Measurements from ENCODE around the gene RSRP1. TPM values are rescaled to one million over a fixed set of nuclear protein-coding genes. Genes with fewer than 3 reads are reported as not detected.

RSRP1 gene
- total RNA-seq, 1 experiment from 2014 or later, result 82.9 TPM

DNA sequence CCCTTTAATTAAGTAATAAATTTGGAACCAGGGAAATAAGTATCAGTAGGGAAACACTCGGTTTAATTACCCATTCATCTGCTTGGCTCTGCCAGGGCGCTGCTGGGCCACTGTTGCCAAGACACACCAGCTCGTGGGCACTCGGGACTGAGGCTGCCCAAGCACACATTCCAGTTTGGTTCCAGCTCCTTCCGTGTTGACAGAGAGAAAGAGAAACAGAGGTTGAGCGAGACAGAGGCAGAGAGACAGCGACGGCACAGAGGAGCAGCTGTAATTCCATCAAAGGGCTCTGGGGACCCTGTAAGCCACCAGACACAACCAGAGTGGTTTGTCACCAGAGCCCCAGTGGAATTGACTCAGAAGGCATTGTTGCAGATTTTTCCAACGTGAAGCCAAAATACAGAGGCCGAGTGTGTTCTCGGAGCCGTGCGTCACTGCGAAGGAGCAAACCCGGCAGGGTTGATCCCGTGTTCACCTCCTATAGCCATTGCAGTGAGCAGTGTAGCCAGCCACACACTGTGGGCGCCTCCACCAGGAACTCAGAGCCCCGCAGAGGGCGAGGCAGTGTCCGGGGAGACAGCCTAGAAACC lies 48.5 kb downstream of the RSRP1 start:
- CTCF ChIA-PET, result no interaction called here

DNA sequence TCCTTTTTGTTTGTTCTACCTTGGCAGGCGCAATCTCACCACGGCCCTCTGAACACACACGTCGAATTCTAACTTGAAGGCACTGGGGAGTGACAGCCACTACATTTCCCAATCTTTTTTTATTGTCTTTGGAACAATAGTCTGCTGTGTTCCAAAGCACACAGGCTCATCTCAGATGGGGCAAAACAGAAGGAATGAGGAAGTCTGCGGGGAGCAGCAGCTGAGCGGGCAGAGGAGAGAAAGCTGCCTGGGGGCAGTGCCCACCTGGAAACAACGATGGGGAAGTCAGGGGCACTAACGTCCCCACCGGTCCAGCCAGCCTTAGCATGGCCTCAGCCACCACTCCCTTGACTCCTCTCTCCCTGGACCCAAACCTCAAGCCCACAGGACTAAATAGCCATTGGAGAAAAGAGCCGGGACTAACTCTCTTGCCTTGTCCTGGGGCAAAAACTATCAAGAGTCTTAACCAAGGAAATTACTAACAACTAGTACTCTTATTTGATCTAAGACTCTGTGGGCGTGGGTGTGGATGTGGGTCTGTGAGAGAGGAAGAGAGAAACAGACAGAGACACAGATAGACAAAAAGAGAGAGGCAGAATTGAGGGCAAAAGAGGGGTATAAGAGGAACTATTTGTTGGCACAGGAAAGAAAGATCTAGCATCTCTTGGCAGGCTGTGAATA lies 49.1 kb downstream of the RSRP1 start:
- no TSS peak for BruUV-seq (replicated peaks)
- Histone ChIP-seq H3K27ac (ENCODE audit: low read depth, low read length) (no peak overlapping the region), H4K20me1 (ENCODE audit: insufficient read depth) (no peaks in the 10 kb centered on the region), H3K4me2 (ENCODE audit: low read length) (no peak overlapping the region), H3K9me2 (ENCODE audit: insufficient read depth) (no peaks in the 10 kb centered on the region), H2AFZ (ENCODE audit: low read depth, low read length, poor library complexity, severe bottlenecking) (no peak overlapping the region), H3K79me2 (ENCODE audit: insufficient read depth, low read length) (no peaks in the 10 kb centered on the region), H3K9me3 (ENCODE audit: control insufficient read depth in 1 of 2, insufficient read depth in 1 of 2, low read depth in 1 of 2, low read length in 2 of 2) (no peaks in the 10 kb centered on the region), H3K36me3 (ENCODE audit: control insufficient read depth in 1 of 2, insufficient read depth in 2 of 2, low read length in 2 of 2) (no peaks in the 10 kb centered on the region), H3K27me3 (ENCODE audit: insufficient read depth, low read length) (no peaks in the 10 kb centered on the region), H3K4me3 (replicated peaks in 1 of 2; ENCODE audit: low read depth in 1 of 2, low read length in 2 of 2) (no peak overlapping the region), H3K9ac (ENCODE audit: low read length) (no peak overlapping the region), H3K4me1 (ENCODE audit: control insufficient read depth in 1 of 2, insufficient read depth in 2 of 2, low read length in 2 of 2) (peaks cover 0 to 6% of the 10 kb centered on the region in 2 experiments; a peak in 1 of 4 replicates)
- ChIA-PET CTCF (no interaction called here), POLR2A (no interaction called here), RAD21 (ENCODE audit: low non-redundant PET in 1 of 2, low total read pairs in 2 of 2, uncharacterized antibody in 2 of 2, unreplicated experiment in 2 of 2) (no interaction called here)
- 0 out of 2 replicates have a peak, but pooled peaks have one; percentile 26 for ATAC-seq
- DNase-seq (ENCODE audit: low read depth, low spot score), result no peak
- intact Hi-C loops (cut with micrococcal nuclease), result no loop called here
- no peak for TF ChIP-seq RAD21 (IDR thresholded peaks at IDR 0.05; ENCODE audit: low read depth)
- TF ChIP-seq ZFX (IDR thresholded peaks at IDR 0.05), result no peak
- no peak for TF ChIP-seq POLR2AphosphoS5 (IDR thresholded peaks at IDR 0.05; ENCODE audit: low read depth, low read length)
- no peak for TF ChIP-seq ZNF274 (IDR thresholded peaks at IDR 0.05; ENCODE audit: low read depth, low read length)
- TF ChIP-seq, protein P1, sequence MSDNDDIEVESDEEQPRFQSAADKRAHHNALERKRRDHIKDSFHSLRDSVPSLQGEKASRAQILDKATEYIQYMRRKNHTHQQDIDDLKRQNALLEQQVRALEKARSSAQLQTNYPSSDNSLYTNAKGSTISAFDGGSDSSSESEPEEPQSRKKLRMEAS (IDR thresholded peaks at IDR 0.05), result no peak
- TF ChIP-seq EGR1 (IDR thresholded peaks at IDR 0.05; ENCODE audit: low read depth), result no peak
- TF ChIP-seq FOSL1 (IDR thresholded peaks at IDR 0.05; ENCODE audit: low read depth), result no peak
- TF ChIP-seq POLR2A (IDR thresholded peaks at IDR 0.05; ENCODE audit: borderline replicate concordance, extremely low read depth, insufficient read depth, insufficient read length), result no peak
- no peak for TF ChIP-seq SP1 (IDR thresholded peaks at IDR 0.05; ENCODE audit: low read depth)
- no peak for TF ChIP-seq YY1 (IDR thresholded peaks at IDR 0.05; ENCODE audit: extremely low read depth, insufficient replicate concordance, low read depth, low read length)
- no peak for TF ChIP-seq SIN3A (IDR thresholded peaks at IDR 0.05; ENCODE audit: low read depth)
- TF ChIP-seq ZBTB33 (IDR thresholded peaks at IDR 0.05; ENCODE audit: extremely low read depth, insufficient replicate concordance, low read length), result no peak
- TF ChIP-seq, protein P2, sequence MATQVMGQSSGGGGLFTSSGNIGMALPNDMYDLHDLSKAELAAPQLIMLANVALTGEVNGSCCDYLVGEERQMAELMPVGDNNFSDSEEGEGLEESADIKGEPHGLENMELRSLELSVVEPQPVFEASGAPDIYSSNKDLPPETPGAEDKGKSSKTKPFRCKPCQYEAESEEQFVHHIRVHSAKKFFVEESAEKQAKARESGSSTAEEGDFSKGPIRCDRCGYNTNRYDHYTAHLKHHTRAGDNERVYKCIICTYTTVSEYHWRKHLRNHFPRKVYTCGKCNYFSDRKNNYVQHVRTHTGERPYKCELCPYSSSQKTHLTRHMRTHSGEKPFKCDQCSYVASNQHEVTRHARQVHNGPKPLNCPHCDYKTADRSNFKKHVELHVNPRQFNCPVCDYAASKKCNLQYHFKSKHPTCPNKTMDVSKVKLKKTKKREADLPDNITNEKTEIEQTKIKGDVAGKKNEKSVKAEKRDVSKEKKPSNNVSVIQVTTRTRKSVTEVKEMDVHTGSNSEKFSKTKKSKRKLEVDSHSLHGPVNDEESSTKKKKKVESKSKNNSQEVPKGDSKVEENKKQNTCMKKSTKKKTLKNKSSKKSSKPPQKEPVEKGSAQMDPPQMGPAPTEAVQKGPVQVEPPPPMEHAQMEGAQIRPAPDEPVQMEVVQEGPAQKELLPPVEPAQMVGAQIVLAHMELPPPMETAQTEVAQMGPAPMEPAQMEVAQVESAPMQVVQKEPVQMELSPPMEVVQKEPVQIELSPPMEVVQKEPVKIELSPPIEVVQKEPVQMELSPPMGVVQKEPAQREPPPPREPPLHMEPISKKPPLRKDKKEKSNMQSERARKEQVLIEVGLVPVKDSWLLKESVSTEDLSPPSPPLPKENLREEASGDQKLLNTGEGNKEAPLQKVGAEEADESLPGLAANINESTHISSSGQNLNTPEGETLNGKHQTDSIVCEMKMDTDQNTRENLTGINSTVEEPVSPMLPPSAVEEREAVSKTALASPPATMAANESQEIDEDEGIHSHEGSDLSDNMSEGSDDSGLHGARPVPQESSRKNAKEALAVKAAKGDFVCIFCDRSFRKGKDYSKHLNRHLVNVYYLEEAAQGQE (IDR thresholded peaks at IDR 0.05; ENCODE audit: low read depth), result no peak

More for the DNA sequence above, 48.5 kb downstream of the RSRP1 start:
- TF ChIP-seq ZNF274 (IDR thresholded peaks at IDR 0.05; ENCODE audit: low read depth, low read length), result no peak
- TF ChIP-seq ELF1 (IDR thresholded peaks at IDR 0.05; ENCODE audit: borderline replicate concordance, low read depth), result no peak
- no peak for TF ChIP-seq POLR2A (IDR thresholded peaks at IDR 0.05; ENCODE audit: borderline replicate concordance, extremely low read depth, insufficient read depth, insufficient read length)
- no peak for TF ChIP-seq CEBPB (IDR thresholded peaks at IDR 0.05; ENCODE audit: low read depth)
- ChIA-PET RAD21 (ENCODE audit: low non-redundant PET in 1 of 2, low total read pairs in 2 of 2, uncharacterized antibody in 2 of 2, unreplicated experiment in 2 of 2) (no interaction called here), POLR2A (no interaction called here)
- BruUV-seq (replicated peaks), result no TSS peak
- Histone ChIP-seq H3K4me2 (ENCODE audit: low read length) (no peak overlapping the region), H3K79me2 (ENCODE audit: insufficient read depth, low read length) (no peaks in the 10 kb centered on the region), H3K36me3 (ENCODE audit: control insufficient read depth in 1 of 2, insufficient read depth in 2 of 2, low read length in 2 of 2) (no peaks in the 10 kb centered on the region), H3K4me1 (ENCODE audit: control insufficient read depth in 1 of 2, insufficient read depth in 2 of 2, low read length in 2 of 2) (peaks cover 0 to 6% of the 10 kb centered on the region in 2 experiments; a peak in 1 of 4 replicates), H3K9me2 (ENCODE audit: insufficient read depth) (no peaks in the 10 kb centered on the region), H3K27me3 (ENCODE audit: insufficient read depth, low read length) (no peaks in the 10 kb centered on the region), H3K27ac (ENCODE audit: low read depth, low read length) (no peak overlapping the region), H2AFZ (ENCODE audit: low read depth, low read length, poor library complexity, severe bottlenecking) (no peak overlapping the region), H3K9me3 (ENCODE audit: control insufficient read depth in 1 of 2, insufficient read depth in 1 of 2, low read depth in 1 of 2, low read length in 2 of 2) (no peaks in the 10 kb centered on the region), H3K4me3 (replicated peaks in 1 of 2; ENCODE audit: low read depth in 1 of 2, low read length in 2 of 2) (no peak overlapping the region), H4K20me1 (ENCODE audit: insufficient read depth) (no peaks in the 10 kb centered on the region), H3K9ac (ENCODE audit: low read length) (no peak overlapping the region)
- DNase-seq (ENCODE audit: low read depth, low spot score) (no peak), ATAC-seq (peak; percentile 61; the same call in 1 of the 2 replicates)
- intact Hi-C loops (cut with micrococcal nuclease), result no loop called here
